WERI-Rb-1 (cell line): ENCODE results near the gene TUBE1.
"Not testable (repeated sequence)": the region's sequence is repeated elsewhere in the genome, so short reads cannot be mapped to it uniquely, and the experiment has no call there.

Source experiments
- DNase-seq: peaks from one replicate; pipeline ENCODE4 v3.0.0-alpha.2; 2020
- H3K27ac ChIP-seq: fragments of 250-450 bp; sonication (Bioruptor Pico); 2 replicates; pipeline ENCODE4 v1.5.1; 2020; ENCODE audit warnings: mild to moderate bottlenecking, moderate library complexity
- H3K27me3 ChIP-seq: fragments of 250-450 bp; sonication (Bioruptor Pico); 2 replicates; pipeline ENCODE4 v1.5.1; 2021; ENCODE audit warnings: mild to moderate bottlenecking, low read depth, moderate library complexity; ENCODE audit not compliant: insufficient read depth, severe bottlenecking
- H3K36me3 ChIP-seq: fragments of 250-450 bp; sonication (Bioruptor Pico); 2 replicates; pipeline ENCODE4 v1.5.1; 2020; ENCODE audit warnings: mild to moderate bottlenecking, moderate library complexity
- H3K4me3 ChIP-seq: 2 replicates; pipeline ENCODE4 v1.5.1; 2011; ENCODE audit warnings: low read depth, mild to moderate bottlenecking, control low read depth, low read length
- H3K9me3 ChIP-seq: fragments of 250-450 bp; sonication (Bioruptor Pico); 2 replicates; pipeline ENCODE4 v1.5.1; 2021; ENCODE audit warnings: mild to moderate bottlenecking, moderate library complexity; ENCODE audit not compliant: severe bottlenecking
- CTCF ChIP-seq: IDR thresholded peaks from 2 replicates; pipeline ENCODE4 v1.5.1; 2011; ENCODE audit warnings: low read depth, mild to moderate bottlenecking, control low read depth, inconsistent platforms, low read length

TUBE1 gene

GRCh38 chr6:112109262-112109661, 22.0 kb upstream of the TUBE1 start:
- Histone ChIP-seq H3K27me3 (no peaks in the 10 kb centered on the region), H3K9me3 (no peaks in the 10 kb centered on the region), H3K27ac (no peak overlapping the region), H3K36me3 (no peaks in the 10 kb centered on the region), H3K4me3 (no peak overlapping the region)
- no peak for DNase-seq
- no peak for TF ChIP-seq CTCF

DNA sequence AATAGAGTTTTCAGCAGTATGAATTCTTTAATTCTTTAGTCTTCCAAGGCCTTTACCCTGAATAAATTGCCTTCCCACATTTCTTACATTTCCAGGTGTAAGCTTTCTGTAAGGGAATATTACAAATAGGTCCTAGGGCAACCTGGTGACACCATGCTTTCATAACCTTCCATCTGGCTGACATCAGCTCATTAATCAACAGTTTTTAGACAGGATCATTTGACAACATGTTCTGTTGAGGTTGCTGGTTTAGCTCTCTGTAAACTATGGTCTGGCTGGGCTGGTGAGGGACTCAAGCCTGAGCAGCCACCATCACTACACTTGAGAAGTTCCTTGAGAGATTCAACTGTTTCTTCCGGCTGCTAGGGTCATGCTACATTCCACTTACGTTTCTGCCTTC, 19.3 kb upstream of the TUBE1 start:
- H3K27ac ChIP-seq, result no peak overlapping the region
- H3K4me3 ChIP-seq, result no peak overlapping the region
- no peak for DNase-seq
- H3K9me3 ChIP-seq, result no peaks in the 10 kb centered on the region
- TF ChIP-seq CTCF, result no peak
- H3K27me3 ChIP-seq, result no peaks in the 10 kb centered on the region
- H3K36me3 ChIP-seq, result no peaks in the 10 kb centered on the region

GRCh38 chr6:112106026-112106425, 18.7 kb upstream of the TUBE1 start:
- DNase-seq, H3K36me3 ChIP-seq, H3K9me3 ChIP-seq, H3K4me3 ChIP-seq, H3K27ac ChIP-seq, H3K27me3 ChIP-seq: not testable (repeated sequence)

- Histone ChIP-seq H3K36me3 (no peaks in the 10 kb centered on the region), H3K9me3 (no peaks in the 10 kb centered on the region), H3K27ac (no peak overlapping the region), H3K27me3 (no peaks in the 10 kb centered on the region), H3K4me3 (no peak overlapping the region)
- TF ChIP-seq CTCF, result no peak
- no peak for DNase-seq
These were observed 13.3 kb upstream of the TUBE1 start for GRCh38 chr6:112100561-112100960.

DNA sequence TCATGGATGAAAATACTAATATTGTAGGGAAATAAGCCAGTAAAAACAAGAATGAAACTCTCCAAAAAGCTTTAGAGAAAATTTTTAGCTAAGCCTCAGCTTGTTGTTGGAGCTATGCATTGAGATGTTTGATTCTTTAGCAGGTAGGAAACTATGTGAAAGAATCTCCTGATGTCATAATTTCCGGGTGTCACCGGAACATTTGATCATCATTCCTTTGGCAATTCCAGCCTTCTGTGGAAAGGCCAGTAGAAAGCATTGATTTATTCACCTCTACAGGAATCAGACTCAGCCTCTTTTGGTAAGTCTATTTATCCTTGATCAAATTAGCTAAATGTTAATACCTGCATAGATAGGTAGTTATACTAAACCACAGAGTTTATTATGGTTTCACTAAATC, 9.6 kb upstream of the TUBE1 start:
- Histone ChIP-seq H3K27me3 (no peaks in the 10 kb centered on the region), H3K27ac (no peak overlapping the region), H3K4me3 (no peak overlapping the region), H3K9me3 (no peaks in the 10 kb centered on the region), H3K36me3 (no peaks in the 10 kb centered on the region)
- no peak for DNase-seq
- TF ChIP-seq CTCF, result no peak

- TF ChIP-seq CTCF, result no peak
- H3K36me3 ChIP-seq, result peaks cover 7% of the 10 kb centered on the region
- H3K27me3 ChIP-seq, result no peaks in the 10 kb centered on the region
- no peak overlapping the region for H3K27ac ChIP-seq
- peak overlapping the region; percentile 99 for H3K4me3 ChIP-seq
- no peak for DNase-seq
- H3K9me3 ChIP-seq, result no peaks in the 10 kb centered on the region
These were observed 634 bp upstream of the TUBE1 start for GRCh38 chr6:112087916-112088315.
